GM12878 (cell line): ENCODE measurements around the gene PRM3. TPM values are rescaled to one million over a fixed set of nuclear protein-coding genes. Genes with fewer than 3 reads are reported as not detected.

ENCODE experiments used
- ATAC-seq: fragments of 200-7000 bp; cut with Tn5 transposase; 3 replicates; pipeline ENCODE4 v1.9.1; 2020; ENCODE audit warnings: mild to moderate bottlenecking, moderate library complexity
- BruUV-seq: library from RNA; stranded (reverse); fragments of 400-500 nt; replicated peaks from 2 replicates; lab custom pipeline; 2021; lab: Mats Ljungman, UMichigan
- CTCF ChIA-PET: fragments of 300-600 bp; sonication (Branson Sonifier 250); formaldehyde crosslinking; extraction: SDS; loops from one replicate; lab custom pipeline; 2021; ENCODE audit warnings: inconsistent platforms; lab: Yijun Ruan, JAX
- POLR2A ChIA-PET: fragments of 350-600 bp; formaldehyde crosslinking; extraction: SDS; loops from one replicate; lab custom pipeline; 2021; ENCODE audit warnings: inconsistent platforms; lab: Charles Lee
- RAD21 ChIA-PET: fragments of 300-600 bp; sonication (Branson Sonifier 250); formaldehyde crosslinking; loops from one replicate; lab custom pipeline; 2023; ENCODE audit warnings: antibody characterized with exemption; ENCODE audit not compliant: unreplicated experiment; lab: Charles Lee
- SMC1A ChIA-PET: fragments of 300-600 bp; sonication (Branson Sonifier 250); formaldehyde crosslinking; loops from one replicate; lab custom pipeline; 2023; ENCODE audit not compliant: unreplicated experiment, uncharacterized antibody; lab: Charles Lee
- DNase-seq: peaks from one replicate; pipeline ENCODE4 v3.0.0-alpha.2; 2011; ENCODE audit warnings: low read depth, low spot score
- FAIRE-seq: peaks from 3 replicates; lab custom pipeline; 2011; peaks lifted over from hg19 to GRCh38; lab: Jason Lieb, UNC
- H2AFZ ChIP-seq: 2 replicates; pipeline ENCODE4 v1.6.0; 2011; ENCODE audit warnings: low read depth, low read length, control low read depth; ENCODE audit not compliant: control insufficient read depth
- H3K27ac ChIP-seq: 2 replicates; pipeline ENCODE4 v1.5.1; 2011; ENCODE audit warnings: control low read depth; ENCODE audit not compliant: control insufficient read depth, insufficient read depth
- H3K27me3 ChIP-seq, 2 experiments: replicated peaks in 1 of 2; 2 replicates each; pipeline versions ENCODE4 v1.6.0 to v1.6.1; 2011; ENCODE audit warnings: low read length in 1 of 2; ENCODE audit not compliant: control insufficient read depth in 2 of 2, insufficient read depth in 2 of 2
- H3K36me3 ChIP-seq, 2 experiments: 2 replicates each; pipeline ENCODE4 v1.5.1; 2011; ENCODE audit warnings: low read length in 1 of 2; ENCODE audit not compliant: control insufficient read depth in 2 of 2, insufficient read depth in 2 of 2
- H3K4me1 ChIP-seq: 2 replicates; pipeline ENCODE4 v1.6.1; 2011; ENCODE audit warnings: mild to moderate bottlenecking, low read length, moderate library complexity, mixed read lengths; ENCODE audit not compliant: control insufficient read depth, insufficient read depth
- H3K4me2 ChIP-seq: 2 replicates; pipeline ENCODE4 v1.6.0; 2011; ENCODE audit warnings: control low read depth; ENCODE audit not compliant: control insufficient read depth, insufficient read depth
- H3K4me3 ChIP-seq: fragments of 200-600 bp; sonication (generic); 2 replicates; pipeline ENCODE4 v1.5.1; 2016
- H3K79me2 ChIP-seq: 2 replicates; pipeline ENCODE4 v1.6.0; 2011; ENCODE audit warnings: low read length; ENCODE audit not compliant: control insufficient read depth, insufficient read depth
- H3K9ac ChIP-seq: 2 replicates; pipeline ENCODE4 v1.8.0; 2011; ENCODE audit warnings: low read length, control low read depth, mixed read lengths; ENCODE audit not compliant: control insufficient read depth, insufficient read depth
- H3K9me3 ChIP-seq: replicated peaks from 3 replicates; pipeline ENCODE4 v1.5.1; 2011; ENCODE audit warnings: mild to moderate bottlenecking, low read length; ENCODE audit not compliant: control insufficient read depth, insufficient read depth
- H4K20me1 ChIP-seq: 2 replicates; pipeline ENCODE4 v1.6.0; 2011; ENCODE audit not compliant: control insufficient read depth, insufficient read depth
- BACH1 ChIP-seq: fragments of 450-650 bp; IDR thresholded peaks from 2 replicates; pipeline ENCODE4 v1.6.1; 2017; ENCODE audit warnings: mild to moderate bottlenecking, borderline replicate concordance
- FOXK2 ChIP-seq: fragments of 450-650 bp; IDR thresholded peaks from 2 replicates; pipeline ENCODE4 v1.6.1; 2017; ENCODE audit warnings: mild to moderate bottlenecking, moderate library complexity
- NFXL1 ChIP-seq: fragments of 450-650 bp; IDR thresholded peaks from 2 replicates; pipeline ENCODE4 v1.6.1; 2017; ENCODE audit warnings: antibody characterized with exemption, mild to moderate bottlenecking, borderline replicate concordance
- NR2F1 ChIP-seq: fragments of 450-650 bp; conservative IDR thresholded peaks from 2 replicates; pipeline ENCODE4 v1.6.1; 2017; ENCODE audit warnings: mild to moderate bottlenecking
- NRF1 ChIP-seq: conservative IDR thresholded peaks from 2 replicates; pipeline ENCODE4 v1.6.1; 2011; ENCODE audit warnings: mild to moderate bottlenecking, low read depth, low read length, improper control_type of control experiment
- PAX5 ChIP-seq: IDR thresholded peaks from 2 replicates; pipeline ENCODE4 v1.6.1; 2011; ENCODE audit warnings: low read depth, low read length, borderline replicate concordance
- POLR2A ChIP-seq: IDR thresholded peaks from 2 replicates; pipeline ENCODE4 v1.6.1; 2011; ENCODE audit warnings: low read depth, mild to moderate bottlenecking, low read length
- POLR2AphosphoS5 ChIP-seq: IDR thresholded peaks from 2 replicates; pipeline ENCODE4 v1.6.1; 2011; ENCODE audit warnings: mild to moderate bottlenecking, low read length, inconsistent platforms
- SPI1 ChIP-seq: IDR thresholded peaks from 2 replicates; pipeline ENCODE4 v1.6.1; 2011; ENCODE audit warnings: low read depth, mild to moderate bottlenecking, low read length, moderate library complexity, borderline replicate concordance; ENCODE audit not compliant: insufficient read depth
- TCF7 ChIP-seq: IDR thresholded peaks from 2 replicates; pipeline ENCODE4 v1.6.1; 2014; ENCODE audit warnings: antibody characterized with exemption, borderline replicate concordance
- YBX1 ChIP-seq: fragments of 450-650 bp; IDR thresholded peaks from 2 replicates; pipeline ENCODE4 v1.6.1; 2016; ENCODE audit warnings: antibody characterized with exemption
- ZNF207 ChIP-seq: fragments of 450-650 bp; IDR thresholded peaks from 2 replicates; pipeline ENCODE4 v1.6.1; 2014; ENCODE audit warnings: antibody characterized with exemption, mild to moderate bottlenecking, borderline replicate concordance
- ZNF24 ChIP-seq: fragments of 450-650 bp; IDR thresholded peaks from 2 replicates; pipeline ENCODE4 v1.6.1; 2017; ENCODE audit warnings: antibody characterized with exemption, mild to moderate bottlenecking
- ZNF384 ChIP-seq: IDR thresholded peaks from 2 replicates; pipeline ENCODE4 v1.6.1; 2012; ENCODE audit warnings: low read depth, mild to moderate bottlenecking, low read length, improper control_type of control experiment, borderline replicate concordance
- WGBS: methylation state at CpG from one replicate; pipeline ENCODE4 v1.1.6; 2016; ENCODE audit warnings: low lambda C conversion rate; ENCODE audit not compliant: insufficient replicate concordance, insufficient coverage; ENCODE audit errors: missing lambda C conversion rate; 5-methylcytosine and 5-hydroxymethylcytosine counted together
- in situ Hi-C: fragments of 300-500 bp; cut with MboI; formaldehyde crosslinking; loops from 9 replicates; pipeline ENCODE4 v1.14.3; 2018; ENCODE audit warnings: mixed read lengths
- intact Hi-C: fragments of 100-400 bp; cut with micrococcal nuclease; formaldehyde crosslinking; loops from one replicate; pipeline ENCODE4 v1.14.2; 2022; ENCODE audit not compliant: unreplicated experiment
- polyA plus RNA-seq, 11 experiments: library from polyadenylated mRNA; depleted of rRNA in 4 of 11; unstranded in 6 of 11; stranded (reverse) in 5 of 11; fragments of >200 nt; fragmentation: Nextera tagmentation in 4 of 11; fragmentation: Illumina TruSeq in 1 of 11; extraction: Ambion mirVana in 4 of 11; extraction: Trizol in 1 of 11; gene quantifications; 1 replicate in 1 of 11; 2 replicates in 10 of 11; pipeline versions ENCODE4 v1.2.1 to v1.2.3, GENCODE V29; 2011 to 2016; ENCODE audit warnings: inconsistent platforms in 2 of 11, missing spikeins in 2 of 11, low read depth in 1 of 11
- total RNA-seq, 4 experiments: library from RNA; depleted of rRNA in 3 of 4; stranded (reverse); fragments of >200 nt in 3 of 4; fragmentation: Illumina TruSeq in 1 of 4; extraction: Trizol in 1 of 4; gene quantifications; 2 replicates each; pipeline versions ENCODE4 v1.2.1 to v1.2.3, GENCODE V29; 2013 to 2021
- TF ChIP-seq, protein P1 (sequence below): fragments of 450-650 bp; IDR thresholded peaks from 2 replicates; pipeline ENCODE4 v1.6.1; 2018; ENCODE audit warnings: borderline replicate concordance, mild to moderate bottlenecking; ENCODE audit not compliant: partially characterized antibody

The PRM3 gene
- total and polyA plus RNA-seq, 10 of the 15 experiments (the other 5 are each of a cell fraction or from before 2014, with no cell fraction given), result not detected

DNA sequence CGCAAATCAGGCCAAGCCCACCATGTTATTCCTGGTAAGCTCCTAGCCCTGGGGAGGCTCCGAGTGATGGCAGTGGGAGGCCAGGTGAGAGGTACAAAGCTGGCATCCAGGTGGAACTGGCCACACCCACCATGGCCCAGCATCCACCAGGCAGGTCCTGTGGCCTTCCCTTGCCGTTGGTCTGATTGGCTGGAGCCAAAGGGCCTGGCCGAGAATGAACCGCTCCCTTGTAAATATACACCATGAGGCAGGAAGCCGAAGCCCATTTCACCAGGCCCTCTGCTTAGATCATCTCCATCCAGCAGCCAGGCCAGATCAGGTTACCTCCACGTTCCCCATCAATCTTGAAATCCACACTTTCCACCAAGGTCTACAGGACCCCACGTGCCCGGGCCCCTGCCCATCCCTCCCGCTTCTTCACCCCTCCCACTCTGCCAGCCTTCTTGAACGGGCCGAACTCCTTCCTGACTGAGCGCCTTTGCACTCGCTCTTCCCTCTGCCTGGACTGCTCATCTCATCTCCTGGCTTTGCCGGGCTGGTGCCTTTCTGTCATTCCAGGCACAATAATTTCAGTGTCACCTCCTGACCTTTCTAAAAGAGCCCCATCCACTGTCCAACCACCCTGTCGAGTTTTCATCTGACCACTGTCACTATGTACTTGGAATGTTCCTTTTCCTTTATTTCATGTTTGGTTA is 23.2 kb downstream of the PRM3 start (continued):
- no peak for TF ChIP-seq TCF7
- no peak for TF ChIP-seq ZNF207
- no peak for TF ChIP-seq NFXL1
- no peak for TF ChIP-seq SPI1
- 0 out of 2 replicates have a peak, but pooled peaks have one; percentile 15 for TF ChIP-seq BACH1
- no peak for TF ChIP-seq FOXK2
- TF ChIP-seq ZNF24, result no peak
- no peak for TF ChIP-seq NRF1
- peak; percentile 86 for TF ChIP-seq POLR2AphosphoS5
- no peak for TF ChIP-seq YBX1
- no peak for TF ChIP-seq PAX5
- TF ChIP-seq ZNF384, result no peak

DNA sequence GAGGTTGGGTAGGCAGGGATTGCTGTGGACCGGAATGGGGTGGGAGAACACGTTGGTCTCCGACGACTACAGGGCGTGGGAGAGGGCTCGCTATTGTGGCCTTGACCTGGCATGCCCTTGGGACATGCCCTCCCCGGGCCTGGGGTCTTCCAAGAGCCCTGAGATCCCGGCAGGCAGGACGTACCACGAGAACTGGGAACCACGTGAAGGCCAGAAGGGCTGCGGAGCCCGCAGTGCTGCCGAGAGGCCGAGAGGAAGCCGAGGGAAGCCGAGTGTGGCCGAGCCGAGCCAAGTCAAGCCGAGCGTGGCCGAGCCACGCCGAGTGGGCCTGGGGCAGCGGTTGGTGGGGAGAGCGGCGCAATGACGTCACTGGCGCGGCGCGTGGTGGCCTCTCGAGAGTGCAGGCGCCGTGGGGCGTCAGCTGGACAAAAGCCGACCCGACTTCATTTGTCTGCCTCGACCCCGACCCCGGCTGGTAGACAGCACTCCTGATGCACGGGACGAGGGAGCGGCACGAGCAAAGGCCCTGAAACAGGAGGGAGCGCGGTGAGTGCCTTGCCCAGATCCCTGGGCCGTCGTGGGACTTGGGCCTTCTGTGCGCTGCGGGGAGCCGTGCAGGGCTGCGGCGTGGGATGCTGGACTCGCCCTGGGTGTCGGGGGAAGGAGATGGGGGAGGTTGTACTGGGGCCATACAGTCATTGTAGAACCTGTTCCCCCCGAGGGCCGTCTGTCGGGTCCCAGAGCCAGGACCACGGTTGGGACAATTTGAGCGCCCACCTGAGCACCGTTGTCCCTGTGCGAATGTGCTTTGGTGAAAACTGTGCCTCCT is 24.0 kb downstream of the PRM3 start:
- ATAC-seq, result no peak
- in situ Hi-C loops, result loop anchor here (5.0 kb wide), 1 partner anchor 282 kb away; no protein-coding TSS in a partner anchor
- TF ChIP-seq POLR2A (peak; percentile 76), NR2F1 (0 out of 2 replicates have a peak, but pooled peaks have one; percentile 22), PAX5 (peak; percentile 27; the same call in 1 of the 2 replicates)
- TF ChIP-seq, protein P1, sequence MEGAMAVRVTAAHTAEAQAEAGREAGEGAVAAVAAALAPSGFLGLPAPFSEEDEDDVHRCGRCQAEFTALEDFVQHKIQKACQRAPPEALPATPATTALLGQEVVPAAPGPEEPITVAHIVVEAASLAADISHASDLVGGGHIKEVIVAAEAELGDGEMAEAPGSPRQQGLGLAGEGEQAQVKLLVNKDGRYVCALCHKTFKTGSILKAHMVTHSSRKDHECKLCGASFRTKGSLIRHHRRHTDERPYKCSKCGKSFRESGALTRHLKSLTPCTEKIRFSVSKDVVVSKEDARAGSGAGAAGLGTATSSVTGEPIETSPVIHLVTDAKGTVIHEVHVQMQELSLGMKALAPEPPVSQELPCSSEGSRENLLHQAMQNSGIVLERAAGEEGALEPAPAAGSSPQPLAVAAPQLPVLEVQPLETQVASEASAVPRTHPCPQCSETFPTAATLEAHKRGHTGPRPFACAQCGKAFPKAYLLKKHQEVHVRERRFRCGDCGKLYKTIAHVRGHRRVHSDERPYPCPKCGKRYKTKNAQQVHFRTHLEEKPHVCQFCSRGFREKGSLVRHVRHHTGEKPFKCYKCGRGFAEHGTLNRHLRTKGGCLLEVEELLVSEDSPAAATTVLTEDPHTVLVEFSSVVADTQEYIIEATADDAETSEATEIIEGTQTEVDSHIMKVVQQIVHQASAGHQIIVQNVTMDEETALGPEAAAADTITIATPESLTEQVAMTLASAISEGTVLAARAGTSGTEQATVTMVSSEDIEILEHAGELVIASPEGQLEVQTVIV, result no peak
- TF ChIP-seq, all 136 proteins: peak for 3

More for the DNA sequence above, 24.0 kb downstream of the PRM3 start:
- ChIA-PET SMC1A (interaction anchor here (1.0 kb wide), 1 partner anchor 57 kb away, joined by 3 read pairs; no protein-coding TSS in a partner anchor), RAD21 (no interaction called here), CTCF (no interaction called here), POLR2A (interaction anchor here (1.0 kb wide), 1 partner anchor 13 kb away, joined by 3 read pairs; no protein-coding TSS in a partner anchor)
- no peak overlapping the region for H2AFZ ChIP-seq
- H4K20me1 ChIP-seq, result no peaks in the 10 kb centered on the region
- FAIRE-seq (no peak), DNase-seq (no peak)
- H3K79me2 ChIP-seq, result peaks cover 21% of the 10 kb centered on the region
- WGBS, result 74% methylated on average over 58 of the region's 63 CpGs
- no peak overlapping the region for H3K9ac ChIP-seq
- H3K4me2 ChIP-seq, result no peak overlapping the region
- intact Hi-C loops, result no loop called here
- no peaks in the 10 kb centered on the region for H3K27me3 ChIP-seq
- no peak overlapping the region for H3K4me3 ChIP-seq
- H3K9me3 ChIP-seq, result no peaks in the 10 kb centered on the region; the same call in 2 of the 3 replicates
- no peak overlapping the region for H3K27ac ChIP-seq
- peaks cover 25% of the 10 kb centered on the region for H3K4me1 ChIP-seq
- BruUV-seq, result no TSS peak
- H3K36me3 ChIP-seq, result peaks cover 0 to 3% of the 10 kb centered on the region in 2 experiments; a peak in 1 of 4 replicates
